ENCODE results near the gene CGN.

- TF ChIP-seq POLR2AphosphoS5 (IDR thresholded peaks at IDR 0.05; ENCODE audit: low read depth, low read length) (no peak), TAF1 (IDR thresholded peaks at IDR 0.05; ENCODE audit: borderline replicate concordance, low read depth, low read length) (no peak), POLR2A (IDR thresholded peaks at IDR 0.05; ENCODE audit: low read depth, low read length) (no peak)
Observed at GRCh38 chr1:151541752-151542151, 30.6 kb downstream of the CGN start.

All from GM12892 (cell line).